Stimulated activated naive CD8-positive, alpha-beta T cell treated with anti-CD3 and anti-CD28 coated beads, Interleukin-15, Interleukin-2, amounts not matched to agents 100 ng/mL and 50 ng/mL, for 24 hours (primary cell): ENCODE measurements around the gene ZNF366.

Source experiments
- H3K27ac Mint-ChIP-seq: one replicate; pipeline ENCODE4 v1.8.0; 2021; ENCODE audit warnings: mild to moderate bottlenecking, mixed read lengths
- H3K27me3 Mint-ChIP-seq: one replicate; pipeline ENCODE4 v1.8.0; 2021; ENCODE audit warnings: mixed read lengths
- H3K36me3 Mint-ChIP-seq: one replicate; pipeline ENCODE4 v1.8.0; 2021; ENCODE audit warnings: low read depth, mixed read lengths
- H3K4me1 Mint-ChIP-seq: one replicate; pipeline ENCODE4 v1.8.0; 2021; ENCODE audit warnings: low read depth, mixed read lengths
- H3K4me3 Mint-ChIP-seq: one replicate; pipeline ENCODE4 v1.8.0; 2021; ENCODE audit warnings: mild to moderate bottlenecking, mixed read lengths
- H3K9me3 Mint-ChIP-seq: one replicate; pipeline ENCODE4 v1.8.0; 2021; ENCODE audit warnings: mixed read lengths

The ZNF366 gene

DNA sequence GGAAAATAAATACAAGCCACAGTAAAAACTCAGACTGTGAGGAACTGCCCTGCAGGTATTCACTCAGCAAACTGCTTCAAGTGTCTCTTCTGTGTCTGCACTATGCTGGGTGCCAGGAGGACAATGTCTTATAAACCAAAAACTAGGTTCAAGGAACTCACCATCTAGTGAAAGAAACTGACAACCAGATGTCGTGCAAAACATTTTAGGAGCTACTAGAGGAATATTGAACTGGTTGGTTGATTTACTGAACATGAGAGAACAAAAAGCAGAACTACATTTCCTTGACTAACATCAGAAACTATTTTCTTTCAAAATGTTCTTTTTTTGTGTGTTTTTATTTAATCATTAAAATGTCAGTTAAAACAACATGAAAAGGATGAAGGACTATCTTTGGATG lies 35.2 kb downstream of the ZNF366 start:
- Mint-ChIP-seq H3K4me3 (no peak overlapping the region), H3K9me3 (no peaks in the 10 kb centered on the region), H3K27me3 (peaks cover 28% of the 10 kb centered on the region), H3K4me1 (no peaks in the 10 kb centered on the region), H3K27ac (no peak overlapping the region), H3K36me3 (no peaks in the 10 kb centered on the region)

DNA sequence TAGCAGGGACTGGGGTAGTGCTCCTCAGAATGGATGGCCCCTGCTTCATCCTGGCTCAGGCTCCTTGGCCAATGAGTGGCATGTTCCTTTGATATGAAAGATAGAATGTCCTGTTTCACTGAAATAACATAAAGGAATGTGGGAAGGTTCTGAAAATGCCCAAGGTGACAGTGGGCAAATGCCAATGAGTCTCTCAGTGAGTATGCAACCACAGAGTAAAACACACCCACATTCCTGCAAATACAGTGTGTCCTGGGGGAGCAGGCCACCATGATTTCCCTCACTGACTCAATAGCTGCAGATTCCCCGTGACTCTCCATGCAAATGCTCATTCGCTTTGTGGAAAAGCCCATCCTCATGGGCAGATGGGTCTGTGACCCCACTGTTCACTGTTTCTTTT lies 36.4 kb downstream of the ZNF366 start:
- Mint-ChIP-seq H3K36me3 (no peaks in the 10 kb centered on the region), H3K9me3 (no peaks in the 10 kb centered on the region), H3K27ac (no peak overlapping the region), H3K27me3 (peaks cover 24% of the 10 kb centered on the region), H3K4me1 (peaks cover 3% of the 10 kb centered on the region), H3K4me3 (no peak overlapping the region)

DNA sequence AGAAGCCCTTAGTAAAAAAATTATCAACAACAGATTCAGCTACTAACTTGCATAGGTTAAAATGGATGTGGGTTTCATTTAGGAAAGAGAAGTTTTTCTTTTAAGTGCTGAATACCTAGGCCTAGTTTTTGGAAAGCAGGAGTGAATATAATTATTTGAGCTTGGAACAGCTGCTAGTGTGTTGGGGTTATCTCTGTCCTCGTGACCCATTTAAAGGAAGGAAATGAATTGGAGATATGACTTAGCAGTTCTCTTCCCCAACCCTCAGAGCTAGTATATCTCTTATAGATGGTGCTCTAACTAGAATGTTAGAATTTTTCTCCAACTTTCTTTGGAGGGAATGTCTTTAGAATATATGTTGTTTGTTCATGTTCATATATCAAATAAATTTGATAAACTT lies 38.6 kb downstream of the ZNF366 start:
- peaks cover 12% of the 10 kb centered on the region for H3K4me1 Mint-ChIP-seq
- H3K27ac Mint-ChIP-seq = no peak overlapping the region
- H3K4me3 Mint-ChIP-seq = no peak overlapping the region
- no peaks in the 10 kb centered on the region for H3K36me3 Mint-ChIP-seq
- H3K9me3 Mint-ChIP-seq = no peaks in the 10 kb centered on the region
- peaks cover 21% of the 10 kb centered on the region for H3K27me3 Mint-ChIP-seq

DNA sequence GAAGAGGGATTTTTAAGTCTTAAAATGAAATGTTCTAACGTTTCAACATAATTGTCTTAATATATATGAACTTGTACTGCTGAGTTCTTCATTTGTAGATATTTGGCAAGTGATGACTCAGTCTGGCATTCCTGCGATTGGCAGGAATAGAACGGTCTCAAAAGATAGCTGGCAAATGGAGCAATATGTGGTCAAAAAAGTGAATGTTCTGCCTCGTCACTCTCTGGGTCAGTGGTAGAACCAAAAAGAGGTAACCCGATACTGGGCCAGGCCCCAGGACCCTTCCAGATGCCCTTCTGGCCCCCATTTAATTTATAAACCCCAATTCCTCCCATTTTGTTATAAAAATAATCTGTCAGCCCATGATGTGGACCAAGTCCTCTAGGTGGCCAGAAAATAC lies 39.2 kb downstream of the ZNF366 start:
- Mint-ChIP-seq H3K27ac (no peak overlapping the region), H3K27me3 (peaks cover 15% of the 10 kb centered on the region), H3K9me3 (no peaks in the 10 kb centered on the region), H3K4me3 (no peak overlapping the region), H3K4me1 (peaks cover 12% of the 10 kb centered on the region), H3K36me3 (no peaks in the 10 kb centered on the region)

DNA sequence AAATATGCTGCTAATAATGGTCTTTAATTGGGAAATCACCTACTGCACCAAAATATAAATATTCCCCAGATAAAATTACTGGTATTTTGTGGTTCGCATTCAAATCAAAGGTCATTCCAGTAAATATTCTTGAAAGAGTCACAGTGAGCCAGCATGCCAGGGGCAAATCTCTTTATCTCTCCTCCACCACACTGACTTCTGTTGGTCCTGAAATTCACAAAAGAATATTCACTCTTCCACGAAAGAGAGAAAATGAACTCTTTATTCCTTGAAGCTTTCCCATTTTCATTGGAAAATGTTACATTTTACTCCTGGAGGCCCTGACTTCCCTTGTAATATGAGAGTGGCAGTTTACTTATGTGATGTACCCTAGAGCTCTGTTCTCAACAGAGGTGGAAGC lies 39.7 kb downstream of the ZNF366 start:
- no peak overlapping the region for H3K4me3 Mint-ChIP-seq
- no peaks in the 10 kb centered on the region for H3K36me3 Mint-ChIP-seq
- peaks cover 11% of the 10 kb centered on the region for H3K27me3 Mint-ChIP-seq
- peaks cover 12% of the 10 kb centered on the region for H3K4me1 Mint-ChIP-seq
- H3K9me3 Mint-ChIP-seq = no peaks in the 10 kb centered on the region
- no peak overlapping the region for H3K27ac Mint-ChIP-seq

DNA sequence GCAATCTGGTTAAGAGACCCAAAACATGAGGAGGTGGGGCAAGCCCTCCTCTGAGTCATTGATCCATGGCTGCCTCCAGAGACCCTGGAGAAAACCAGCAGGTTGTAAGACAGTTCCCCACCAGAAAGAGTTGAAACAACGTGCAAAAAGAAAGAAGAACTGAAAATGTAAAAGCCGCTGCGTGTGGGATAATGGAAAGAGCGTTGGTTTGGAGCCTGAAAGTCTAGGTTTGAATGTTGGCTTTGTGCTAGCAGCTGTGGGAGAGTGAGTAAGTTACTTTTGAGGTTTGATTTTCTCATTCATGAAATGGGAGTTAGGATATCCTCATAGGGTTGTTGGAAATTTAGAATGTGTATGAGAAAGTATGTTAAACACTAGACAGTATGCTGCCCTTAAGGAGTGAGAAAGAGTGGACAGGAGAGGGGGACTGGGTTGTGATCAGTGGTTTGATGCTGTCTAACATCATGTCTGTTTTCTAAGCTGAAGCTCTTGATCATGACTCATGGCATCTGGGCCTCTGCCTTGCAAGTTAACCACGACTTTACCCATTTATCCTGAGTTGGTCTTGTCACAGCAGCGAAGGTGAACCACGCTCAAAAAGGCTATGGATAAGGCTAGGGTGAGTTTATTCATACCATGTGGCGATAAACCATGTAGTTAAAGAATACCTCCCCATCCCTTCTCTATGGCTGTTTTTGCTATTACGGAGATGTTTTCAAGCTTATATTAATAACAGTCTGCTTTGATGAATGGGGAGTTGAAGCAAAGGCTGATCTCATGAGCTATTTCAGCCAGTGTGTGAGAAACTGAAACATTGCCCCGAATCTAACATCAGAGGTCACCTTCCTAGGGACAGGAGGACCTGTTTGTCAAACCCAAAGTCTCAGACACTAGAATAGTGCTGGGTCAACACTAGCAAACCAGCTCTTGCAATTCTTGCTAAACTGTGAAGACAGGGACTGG lies 41.3 kb downstream of the ZNF366 start:
- H3K4me3 Mint-ChIP-seq = no peak overlapping the region
- no peaks in the 10 kb centered on the region for H3K9me3 Mint-ChIP-seq
- H3K27me3 Mint-ChIP-seq = peaks cover 4% of the 10 kb centered on the region
- H3K36me3 Mint-ChIP-seq = no peaks in the 10 kb centered on the region
- H3K4me1 Mint-ChIP-seq = peaks cover 12% of the 10 kb centered on the region
- H3K27ac Mint-ChIP-seq = no peak overlapping the region

DNA sequence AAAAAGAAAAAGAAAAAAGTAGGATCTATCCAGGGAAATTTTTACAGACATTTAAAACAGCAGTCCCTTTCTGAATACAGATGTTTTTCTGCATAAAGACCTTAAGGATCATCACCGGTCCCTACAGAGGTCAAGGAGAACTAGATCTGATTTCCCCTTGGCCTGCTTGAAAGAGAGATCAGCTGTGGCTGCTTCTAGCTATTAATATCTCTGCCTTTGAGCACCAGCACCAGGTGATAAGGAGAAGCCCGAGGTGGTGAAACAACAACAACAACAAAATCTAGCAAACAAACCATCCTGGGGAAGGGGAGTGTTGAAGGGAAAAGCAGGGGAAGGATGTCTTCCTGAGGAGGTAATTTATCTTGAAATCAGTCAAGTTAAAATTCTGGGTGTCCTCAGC lies 42.1 kb downstream of the ZNF366 start:
- H3K9me3 Mint-ChIP-seq = no peaks in the 10 kb centered on the region
- H3K36me3 Mint-ChIP-seq = no peaks in the 10 kb centered on the region
- no peaks in the 10 kb centered on the region for H3K27me3 Mint-ChIP-seq
- H3K4me3 Mint-ChIP-seq = no peak overlapping the region
- peaks cover 12% of the 10 kb centered on the region for H3K4me1 Mint-ChIP-seq
- H3K27ac Mint-ChIP-seq = no peak overlapping the region

DNA sequence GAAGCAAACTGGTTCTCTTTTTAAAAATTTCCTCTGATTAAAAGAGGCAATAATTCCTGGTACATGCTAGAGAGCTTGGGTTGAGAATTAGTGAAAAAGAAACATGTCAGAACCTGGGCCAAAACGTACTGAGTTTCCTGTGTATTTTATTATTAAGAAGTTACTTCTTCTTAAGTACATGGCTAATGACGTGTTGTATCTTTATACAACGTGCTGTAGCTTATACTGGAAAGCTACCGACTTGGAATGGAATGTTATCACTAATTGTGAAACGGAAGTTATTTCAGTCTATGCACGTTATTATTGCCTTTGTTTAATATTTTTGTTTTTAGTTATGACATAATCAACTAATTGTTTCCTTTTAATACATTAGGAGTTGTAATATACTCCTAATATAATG lies 43.1 kb downstream of the ZNF366 start:
- H3K4me3 Mint-ChIP-seq = no peak overlapping the region
- H3K27ac Mint-ChIP-seq = no peak overlapping the region
- no peaks in the 10 kb centered on the region for H3K36me3 Mint-ChIP-seq
- no peaks in the 10 kb centered on the region for H3K27me3 Mint-ChIP-seq
- H3K9me3 Mint-ChIP-seq = no peaks in the 10 kb centered on the region
- peaks cover 12% of the 10 kb centered on the region for H3K4me1 Mint-ChIP-seq

DNA sequence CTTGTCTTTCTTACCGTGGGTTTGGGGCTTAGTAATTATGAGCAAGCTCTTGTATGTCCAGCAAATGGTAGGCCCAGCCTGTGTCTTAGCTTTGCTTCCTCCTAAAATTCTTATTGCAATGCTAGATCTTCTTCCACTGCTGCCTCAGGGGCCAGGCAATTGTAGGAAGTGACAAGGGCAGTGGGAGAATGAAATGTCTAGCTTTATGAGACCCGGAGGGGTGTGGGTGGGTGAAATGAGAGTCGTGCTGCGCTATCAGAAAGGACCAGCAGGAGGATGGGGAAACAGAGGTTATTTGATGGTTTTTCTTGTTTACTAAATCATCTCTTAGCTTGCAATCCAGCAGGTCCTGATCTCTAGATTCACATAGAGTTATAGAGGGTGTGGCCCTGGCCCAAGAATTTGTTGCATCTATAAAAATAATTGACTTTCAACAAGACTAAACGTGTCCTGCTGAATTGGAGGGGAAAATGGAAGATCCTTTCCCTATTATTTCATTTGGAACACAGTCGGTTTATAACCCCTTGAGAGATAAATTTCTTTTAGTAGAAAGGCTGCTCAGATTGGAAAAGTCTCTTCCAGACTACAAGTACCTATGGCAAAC lies 43.7 kb downstream of the ZNF366 start:
- Mint-ChIP-seq H3K27me3 (no peaks in the 10 kb centered on the region), H3K4me1 (peaks cover 12% of the 10 kb centered on the region), H3K27ac (no peak overlapping the region), H3K9me3 (no peaks in the 10 kb centered on the region), H3K4me3 (no peak overlapping the region), H3K36me3 (no peaks in the 10 kb centered on the region)

DNA sequence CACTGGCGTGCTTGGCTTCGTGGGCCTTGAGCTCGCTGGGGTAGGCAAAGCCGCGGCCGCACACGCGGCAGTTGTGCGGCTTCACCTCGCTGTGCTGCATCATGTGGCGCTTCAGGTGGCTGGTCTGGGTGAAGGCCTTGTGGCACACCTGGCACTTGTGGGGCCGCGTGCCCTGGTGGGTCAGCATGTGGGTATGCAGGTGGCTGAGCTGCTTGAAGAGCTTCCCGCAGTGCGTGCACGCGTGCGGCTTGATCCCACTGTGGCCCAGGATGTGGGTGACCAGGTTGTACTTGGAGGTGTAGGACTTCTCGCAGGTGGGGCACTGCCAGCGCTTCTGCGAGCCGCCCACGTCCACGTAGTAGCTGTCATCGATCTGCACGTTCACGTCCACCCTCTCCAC lies 46.8 kb downstream of the ZNF366 start:
- Mint-ChIP-seq H3K4me3 (no peak overlapping the region), H3K4me1 (peaks cover 5% of the 10 kb centered on the region), H3K27ac (no peak overlapping the region), H3K9me3 (no peaks in the 10 kb centered on the region), H3K27me3 (no peaks in the 10 kb centered on the region), H3K36me3 (no peaks in the 10 kb centered on the region)

DNA sequence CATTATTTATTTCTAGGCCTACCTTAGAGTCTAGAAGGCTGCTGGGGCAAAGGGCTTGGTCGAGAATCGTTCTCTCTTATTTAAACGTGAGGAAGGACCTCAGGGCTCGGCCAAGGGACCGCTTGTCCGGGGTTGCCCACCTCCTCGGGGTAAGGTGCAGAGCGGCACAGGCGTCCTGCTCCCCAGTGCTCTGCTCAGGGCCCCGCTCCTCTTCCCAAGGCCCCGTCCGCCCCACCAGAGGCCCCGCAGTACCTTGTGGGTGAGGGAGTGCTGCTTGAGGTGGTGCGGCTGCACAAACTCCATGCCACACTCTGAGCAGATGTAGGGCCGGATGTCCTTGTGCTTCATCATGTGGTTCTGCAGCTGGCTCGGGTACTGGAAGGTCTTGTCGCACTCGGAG lies 47.3 kb downstream of the ZNF366 start:
- H3K27me3 Mint-ChIP-seq = no peaks in the 10 kb centered on the region
- no peaks in the 10 kb centered on the region for H3K9me3 Mint-ChIP-seq
- no peaks in the 10 kb centered on the region for H3K36me3 Mint-ChIP-seq
- no peak overlapping the region for H3K4me3 Mint-ChIP-seq
- no peaks in the 10 kb centered on the region for H3K4me1 Mint-ChIP-seq
- H3K27ac Mint-ChIP-seq = no peak overlapping the region

DNA sequence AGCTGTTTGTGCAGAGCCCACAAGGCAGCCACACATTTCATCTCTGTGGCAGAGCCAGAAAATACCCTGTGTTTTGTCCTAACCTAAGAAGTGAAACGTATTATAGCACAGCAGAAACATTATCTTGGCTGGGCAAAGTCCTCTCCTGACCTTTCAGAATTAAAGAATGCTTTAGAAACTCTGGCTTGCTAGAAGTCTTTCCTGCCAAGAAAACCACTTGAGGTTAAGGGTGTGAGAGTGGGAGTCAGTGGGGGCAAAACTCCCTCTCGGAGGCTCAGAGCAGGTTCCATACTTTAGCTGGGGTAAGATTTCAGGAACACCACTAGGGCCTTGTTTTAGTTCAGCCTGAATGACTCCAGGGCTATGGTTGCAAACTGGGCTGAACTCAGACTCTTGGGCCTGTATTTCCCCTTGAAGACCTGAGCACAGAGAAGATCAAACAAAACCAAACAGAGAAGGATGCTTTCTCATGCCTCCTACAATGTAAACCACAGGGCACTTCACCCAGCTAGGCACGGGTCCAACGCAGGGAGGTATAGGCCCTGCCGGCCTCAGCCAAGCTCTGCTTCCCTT lies 48.0 kb downstream of the ZNF366 start:
- Mint-ChIP-seq H3K27ac (no peak overlapping the region), H3K4me1 (no peaks in the 10 kb centered on the region), H3K27me3 (no peaks in the 10 kb centered on the region), H3K36me3 (no peaks in the 10 kb centered on the region), H3K9me3 (no peaks in the 10 kb centered on the region), H3K4me3 (no peak overlapping the region)

DNA sequence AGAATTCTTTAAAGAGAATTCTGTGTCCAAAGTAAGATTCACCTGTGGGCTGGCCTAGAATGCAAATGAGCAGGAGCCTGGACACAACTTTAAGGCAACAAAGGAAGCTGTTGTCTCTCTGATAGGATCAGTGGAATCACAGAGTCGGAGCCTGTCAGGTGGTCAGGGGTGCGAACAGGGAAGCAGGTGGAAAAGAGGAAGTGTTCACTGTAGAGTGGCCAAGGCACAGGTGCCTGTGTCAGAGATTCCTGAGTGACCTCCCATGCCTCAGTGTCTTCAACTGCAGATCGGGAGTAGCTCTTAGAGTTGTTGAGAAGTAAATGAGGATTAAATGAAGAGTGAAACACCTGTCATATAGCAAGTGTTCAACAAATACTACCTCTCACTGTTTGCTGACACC lies 48.8 kb downstream of the ZNF366 start:
- H3K36me3 Mint-ChIP-seq = no peaks in the 10 kb centered on the region
- no peak overlapping the region for H3K4me3 Mint-ChIP-seq
- no peaks in the 10 kb centered on the region for H3K27me3 Mint-ChIP-seq
- H3K4me1 Mint-ChIP-seq = no peaks in the 10 kb centered on the region
- H3K9me3 Mint-ChIP-seq = no peaks in the 10 kb centered on the region
- H3K27ac Mint-ChIP-seq = no peak overlapping the region

DNA sequence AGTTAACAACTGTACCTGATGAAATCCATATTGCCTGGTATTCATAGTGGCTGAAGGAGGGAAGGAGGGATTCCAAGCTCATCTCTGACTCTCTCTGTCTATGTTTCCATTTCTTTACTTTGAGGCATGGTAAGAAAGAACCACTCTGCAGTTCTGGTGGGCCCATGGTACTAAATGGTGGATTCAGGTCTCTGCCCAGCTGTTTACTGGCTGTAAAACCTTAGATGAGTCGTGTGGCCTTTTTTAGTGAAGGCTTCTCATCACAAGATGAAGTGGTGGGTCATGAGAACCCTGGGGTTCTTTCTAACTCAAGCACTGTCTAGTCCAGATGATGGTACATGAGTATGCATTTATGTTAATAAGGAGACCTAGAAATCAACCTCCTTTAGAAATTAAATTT lies 49.7 kb downstream of the ZNF366 start:
- no peaks in the 10 kb centered on the region for H3K9me3 Mint-ChIP-seq
- H3K4me3 Mint-ChIP-seq = no peak overlapping the region

DNA sequence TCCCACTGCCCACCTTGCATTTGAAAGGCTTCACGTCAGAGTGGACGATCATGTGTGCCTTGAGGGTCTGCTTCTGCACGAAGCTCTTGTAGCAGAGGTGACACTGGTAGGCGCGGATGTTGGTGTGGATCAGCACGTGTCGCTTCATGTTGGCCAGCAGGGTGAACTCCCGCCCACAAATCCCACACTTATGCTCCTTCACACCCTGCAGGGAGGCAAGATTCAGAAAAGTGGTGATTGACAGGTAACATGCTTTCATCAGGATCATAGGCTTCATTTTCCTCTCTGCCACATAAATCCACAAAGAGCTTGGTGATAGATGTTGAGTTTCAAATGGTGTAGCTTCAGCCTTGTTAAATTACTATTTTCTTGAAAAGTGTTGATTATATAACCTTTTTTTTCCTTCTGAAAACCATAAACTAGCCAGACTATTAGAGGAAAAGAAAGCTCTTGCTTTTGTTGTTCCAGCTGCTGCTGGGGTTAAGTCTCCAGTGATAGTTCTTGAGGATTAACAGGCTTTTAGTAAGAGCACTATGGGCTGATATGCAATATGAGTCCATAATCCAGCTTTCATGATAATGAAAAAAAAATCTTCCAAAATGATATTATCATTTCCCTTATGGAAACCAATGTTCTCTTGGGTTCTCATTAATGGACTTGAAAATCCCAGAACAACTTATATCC lies 50.7 kb downstream of the ZNF366 start:
- H3K4me3 Mint-ChIP-seq = no peak overlapping the region
- no peaks in the 10 kb centered on the region for H3K27me3 Mint-ChIP-seq
- H3K4me1 Mint-ChIP-seq = no peaks in the 10 kb centered on the region
- H3K9me3 Mint-ChIP-seq = no peaks in the 10 kb centered on the region
- H3K27ac Mint-ChIP-seq = no peak overlapping the region
- no peaks in the 10 kb centered on the region for H3K36me3 Mint-ChIP-seq

More for the DNA sequence above, 49.7 kb downstream of the ZNF366 start:
- Mint-ChIP-seq H3K4me1 (no peaks in the 10 kb centered on the region), H3K36me3 (no peaks in the 10 kb centered on the region), H3K27me3 (no peaks in the 10 kb centered on the region), H3K27ac (no peak overlapping the region)
